ENCODE data around the gene TIMM22.

TIMM22 gene

DNA sequence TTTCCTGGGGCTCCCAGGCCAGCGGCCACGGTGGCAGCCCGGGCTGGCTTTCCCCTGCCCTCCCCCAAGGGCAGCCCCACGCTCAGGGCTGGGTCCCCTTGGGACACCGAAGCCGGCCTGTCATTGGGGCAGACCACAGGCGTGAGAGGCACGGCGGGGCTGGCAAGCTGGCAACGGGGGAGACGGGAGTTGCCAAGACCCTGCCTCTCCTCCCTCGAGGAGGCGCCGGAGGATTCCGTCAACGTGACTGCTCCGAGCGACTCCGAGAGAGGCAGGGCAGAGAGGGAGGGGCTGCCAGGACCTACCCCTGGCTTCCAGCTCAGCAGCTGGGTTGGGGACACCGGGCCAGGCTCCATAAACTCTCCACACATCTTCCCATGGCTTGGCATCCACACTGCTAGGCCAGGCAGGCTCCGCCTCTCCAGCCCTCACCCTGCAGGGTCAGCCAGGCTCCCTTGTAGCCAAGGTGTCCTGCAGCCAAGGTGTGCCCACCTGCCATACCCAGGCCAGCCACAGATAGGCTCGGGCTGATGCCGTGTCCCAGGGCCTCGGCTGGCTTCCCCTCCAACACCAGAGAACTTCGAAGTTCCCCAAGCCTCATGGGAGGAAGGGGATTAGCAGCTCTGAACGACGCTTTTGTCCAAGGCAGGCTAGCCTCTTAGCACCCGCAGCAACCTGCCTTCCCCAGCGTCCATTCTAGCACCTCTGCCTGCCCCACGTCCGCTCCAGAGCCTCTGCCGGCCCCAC, 25.5 kb downstream of the TIMM22 start:
- DNase-seq = no peak

- DNase-seq = no peak
Measured at GRCh38 chr17:1024076-1024475, 27.1 kb downstream of the TIMM22 start.

- no peak for DNase-seq
Measured at GRCh38 chr17:1025733-1026598, 29.0 kb downstream of the TIMM22 start.

DNA sequence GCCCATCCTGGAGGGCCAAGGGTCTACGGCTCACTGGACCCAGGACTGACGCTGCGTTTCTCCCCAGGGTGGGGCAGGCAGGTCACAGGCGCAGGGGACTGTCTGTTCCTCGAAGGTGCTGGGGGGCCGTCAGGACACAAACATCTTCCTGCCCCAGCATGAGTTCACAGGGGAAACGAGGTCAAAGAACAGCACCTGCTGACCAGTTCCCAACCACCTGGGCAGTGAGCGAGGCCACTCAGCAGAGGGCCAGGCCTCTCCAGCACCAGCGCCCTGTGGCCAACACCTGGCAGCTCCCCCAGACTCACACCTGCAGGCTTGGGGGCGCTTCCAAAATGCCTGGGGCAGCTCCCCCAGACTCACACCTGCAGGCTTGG, 29.7 kb downstream of the TIMM22 start:
- no peak for DNase-seq

GRCh38 chr17:1027044-1027443, 30.1 kb downstream of the TIMM22 start:
- DNase-seq = no peak

DNA sequence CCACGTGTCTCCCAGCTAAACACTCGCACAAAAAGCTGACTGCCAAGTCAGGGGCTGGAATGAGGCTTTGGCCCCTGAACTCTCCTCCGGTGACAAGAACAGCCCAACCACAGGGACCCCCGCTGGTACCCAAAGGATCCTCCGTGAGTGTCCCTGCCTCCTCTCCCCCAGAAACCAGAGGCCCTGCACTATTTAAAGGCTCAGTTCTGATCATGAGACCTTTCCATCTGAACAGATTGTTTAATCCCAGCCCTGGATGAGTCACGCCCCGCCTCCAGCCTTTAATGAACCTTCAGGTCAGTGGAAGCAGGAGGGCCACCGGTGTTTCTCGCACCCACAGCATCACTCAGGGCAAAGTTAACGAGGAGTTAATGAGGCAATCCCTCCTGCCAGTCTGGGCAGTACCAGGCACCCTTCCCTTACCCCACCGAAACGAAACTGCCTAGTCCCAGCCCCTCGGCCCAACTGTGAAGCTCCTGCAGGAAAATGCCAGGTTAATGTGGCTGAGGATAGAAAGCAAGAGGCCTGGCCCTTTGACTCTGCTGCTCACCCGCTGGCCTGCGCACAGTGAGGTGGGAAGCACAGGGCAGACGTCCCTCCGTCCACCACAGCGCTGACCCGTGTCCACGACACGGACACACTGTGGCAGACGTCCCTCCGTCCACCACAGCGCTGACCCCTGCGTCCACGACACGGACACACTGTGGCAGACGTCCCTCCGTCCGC, 32.4 kb downstream of the TIMM22 start:
- no peak for DNase-seq

DNA sequence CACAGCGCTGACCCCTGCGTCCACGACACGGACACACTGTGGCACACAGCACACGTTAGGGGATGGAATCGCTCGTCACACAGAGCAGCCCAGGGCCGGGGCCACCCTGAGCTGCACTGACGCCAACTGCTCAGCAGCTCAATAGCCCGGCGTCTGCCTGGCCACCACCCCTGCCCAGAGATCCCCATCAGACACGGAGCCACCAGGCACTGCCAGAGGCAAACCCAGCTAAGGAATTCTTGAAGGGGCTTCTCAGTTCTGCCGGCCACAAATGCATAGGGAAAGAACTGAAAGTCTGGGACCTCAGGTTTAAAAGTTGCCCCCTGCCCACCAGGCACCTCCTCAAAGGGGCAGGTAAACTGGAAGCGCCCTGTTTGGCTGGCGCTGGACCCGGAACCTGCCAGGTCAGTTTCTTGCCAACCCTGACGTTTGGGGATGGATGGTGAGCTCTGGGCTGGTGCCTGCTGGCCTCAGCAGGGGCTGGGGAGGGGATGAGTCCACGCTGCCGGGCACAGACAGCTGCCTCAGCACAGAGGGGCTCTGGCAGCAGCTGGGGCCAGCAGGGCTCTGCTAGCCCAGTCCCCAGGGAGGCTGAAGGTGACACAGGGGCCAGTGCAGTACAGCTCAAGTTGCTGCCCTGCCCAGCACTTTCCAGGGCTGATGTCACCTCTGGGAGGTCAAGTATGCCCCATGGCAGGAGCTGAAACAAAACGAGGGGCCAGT, 33.2 kb downstream of the TIMM22 start:
- DNase-seq = no peak

DNA sequence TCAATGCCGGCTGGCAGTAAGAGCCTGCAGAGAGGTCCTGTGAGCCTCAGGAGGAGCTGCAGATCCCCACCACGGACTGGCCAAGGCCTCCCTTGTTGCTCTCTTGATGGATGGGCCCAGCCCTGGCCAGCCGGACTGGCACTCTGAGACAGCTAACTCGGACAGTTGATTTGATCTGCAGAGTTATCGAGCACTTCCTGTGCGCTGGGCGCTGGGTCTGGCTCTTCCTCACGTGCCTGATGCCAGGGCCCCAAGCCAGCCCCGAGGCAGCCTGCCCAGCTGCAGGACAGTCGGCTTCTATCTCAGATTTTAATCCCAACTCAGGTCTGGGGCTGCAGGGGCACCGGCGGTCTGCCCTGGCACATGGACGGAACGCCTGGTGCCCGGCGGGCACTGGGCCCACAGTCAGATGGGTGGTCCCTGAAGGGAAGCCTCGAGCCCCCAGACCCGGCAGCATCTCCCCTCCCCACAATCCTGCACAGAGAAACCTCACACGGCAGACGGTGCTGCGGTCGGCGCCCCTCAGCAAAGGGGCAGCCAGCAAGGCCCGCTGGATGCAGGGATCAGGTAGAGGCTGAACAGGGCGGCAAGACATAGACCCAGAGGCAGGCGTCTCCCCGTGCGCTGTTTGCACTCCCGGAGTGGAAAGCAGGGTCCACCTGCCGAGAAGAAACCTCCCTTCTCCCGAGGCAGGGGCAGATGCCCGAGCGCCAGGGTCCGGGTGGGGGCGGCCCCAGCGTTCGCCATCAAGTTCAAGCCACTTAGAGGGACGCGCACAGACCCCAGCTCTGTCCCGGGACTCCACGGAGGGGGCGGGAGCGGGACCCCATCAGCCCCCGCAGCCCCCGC, 34.0 kb downstream of the TIMM22 start:
- DNase-seq = no peak

- DNase-seq = no peak
Measured at GRCh38 chr17:1031711-1032110, 34.8 kb downstream of the TIMM22 start.

DNA sequence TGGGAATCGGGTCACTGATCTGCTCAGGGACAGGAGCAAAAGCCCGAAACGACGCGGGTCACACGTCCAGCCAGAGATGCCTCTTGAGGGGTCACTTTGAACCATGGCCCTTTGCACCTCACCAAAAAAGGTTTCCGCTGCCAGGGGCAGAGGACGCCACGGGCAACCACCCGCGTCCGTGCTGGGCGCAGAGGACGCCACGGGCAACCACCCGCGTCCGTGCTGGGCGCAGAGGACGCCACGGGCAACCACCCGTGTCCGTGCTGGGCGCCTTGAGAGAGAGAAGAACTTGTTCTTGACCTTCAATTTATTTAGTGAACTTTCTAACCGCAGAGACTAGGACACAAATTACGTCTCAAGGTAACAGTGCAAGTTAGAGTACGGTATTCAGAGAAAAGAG, 35.5 kb downstream of the TIMM22 start:
- no peak for DNase-seq

GRCh38 chr17:1033503-1033902, 36.6 kb downstream of the TIMM22 start:
- no peak for DNase-seq

DNA sequence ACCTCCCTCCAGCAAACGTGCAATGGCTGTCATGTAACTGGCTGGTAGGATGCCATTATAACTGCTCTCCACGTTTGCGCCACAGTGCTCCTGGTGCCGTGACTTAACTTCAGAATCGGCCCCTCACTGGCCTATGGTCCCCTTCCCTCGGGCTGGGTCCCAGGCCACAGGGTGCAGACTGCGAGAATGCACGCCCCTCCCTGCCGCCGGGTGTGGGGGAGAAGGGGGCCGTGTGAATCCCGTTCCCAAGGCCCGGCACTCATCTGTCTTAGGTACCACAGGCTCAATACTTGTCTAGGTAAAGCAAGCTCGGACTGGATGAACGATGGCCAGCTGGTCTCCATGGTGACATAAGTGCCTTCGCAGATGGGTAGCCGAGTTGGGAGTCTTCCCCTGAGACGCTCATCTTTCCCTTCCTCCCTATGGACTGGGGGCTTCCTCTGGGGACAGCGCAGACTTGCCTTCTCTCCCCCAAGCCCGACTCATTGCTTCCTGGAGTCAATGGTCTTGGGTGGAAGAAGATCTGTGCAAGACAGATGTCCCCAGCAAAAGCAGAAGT, 37.8 kb downstream of the TIMM22 start:
- no peak for DNase-seq

DNA sequence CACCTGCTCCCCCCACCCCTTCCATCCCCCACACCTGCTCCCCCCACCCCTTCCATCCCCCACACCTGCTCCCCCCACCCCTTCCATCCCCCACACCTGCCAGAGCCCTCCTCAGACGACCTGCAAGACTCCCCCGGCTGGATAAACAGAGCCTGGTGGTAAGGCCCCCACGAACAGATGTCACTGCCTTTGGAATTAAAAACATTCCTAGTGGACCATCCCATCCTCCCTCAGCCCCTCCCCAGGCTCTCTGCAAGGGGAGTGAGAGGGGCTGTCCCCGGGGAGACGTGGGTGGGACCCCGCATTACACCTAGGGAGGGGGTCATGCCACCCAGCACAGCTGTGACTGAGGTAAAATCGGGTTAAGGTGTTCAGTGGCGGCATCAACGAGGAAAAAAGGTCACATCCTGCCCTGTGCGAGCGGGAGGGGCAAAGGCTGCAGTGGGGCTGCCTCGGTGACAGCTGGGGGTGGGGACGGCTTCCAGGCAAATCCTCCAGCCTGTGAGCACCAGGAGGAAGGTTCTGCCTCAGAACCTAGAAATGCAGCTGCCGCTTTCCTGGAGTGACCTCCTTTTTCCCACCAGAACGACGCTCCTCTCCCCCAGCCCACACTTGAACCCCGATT, 38.7 kb downstream of the TIMM22 start:
- no peak for DNase-seq

- no peak for DNase-seq
Measured at GRCh38 chr17:1036171-1036844, 39.4 kb downstream of the TIMM22 start.

DNA sequence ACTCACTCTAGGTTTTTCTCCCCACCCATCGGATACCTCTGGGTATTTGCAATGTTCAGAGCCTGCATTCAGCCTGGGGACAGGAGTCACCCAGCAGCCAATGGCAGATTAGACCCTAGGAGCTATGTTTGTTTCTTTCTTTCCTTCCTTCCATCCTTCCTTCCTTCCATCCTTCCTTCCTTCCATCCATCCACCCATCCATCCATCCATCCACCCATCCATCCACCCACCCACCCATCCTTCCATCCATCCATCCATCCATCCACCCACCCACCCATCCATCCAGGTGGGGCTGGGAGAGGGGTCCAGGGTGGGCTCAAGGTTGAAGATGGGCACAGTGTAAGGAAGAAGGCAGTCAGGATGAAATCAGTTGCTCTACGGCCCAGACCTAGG, 39.9 kb downstream of the TIMM22 start:
- no peak for DNase-seq

DNA sequence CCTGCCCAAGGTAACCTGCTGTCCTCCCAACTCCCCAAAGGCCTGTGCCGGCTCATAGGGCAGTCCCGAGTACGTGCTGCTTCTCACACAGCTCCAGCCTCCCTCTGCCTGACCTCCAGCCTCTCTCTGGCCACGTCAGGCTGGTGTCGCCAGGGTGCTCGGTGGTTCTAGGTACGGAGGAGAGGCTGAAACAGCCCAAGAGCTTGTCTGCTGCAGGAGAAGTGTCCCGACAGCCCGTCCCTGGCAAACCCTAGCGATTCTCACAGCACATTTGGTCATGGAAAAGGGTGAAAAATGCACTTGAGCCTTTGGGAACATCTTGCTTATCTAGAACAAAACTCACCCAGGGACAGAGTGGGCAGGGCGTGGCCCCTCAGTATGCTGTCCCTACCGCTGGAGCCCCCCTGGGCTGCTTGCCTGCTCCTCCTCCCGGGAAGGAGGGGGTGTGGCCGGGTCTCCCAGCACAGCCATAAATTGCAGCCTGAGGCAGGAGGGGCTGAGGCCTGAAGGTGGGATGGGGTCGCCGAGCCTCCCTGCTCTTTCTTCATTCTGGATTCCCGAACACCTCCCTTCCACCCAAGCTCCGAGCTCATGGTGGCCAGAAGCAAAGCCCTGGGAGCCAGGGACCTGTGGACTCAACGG, 40.4 kb downstream of the TIMM22 start:
- no peak for DNase-seq

- no peak for DNase-seq
Measured at GRCh38 chr17:1038459-1039122, 41.7 kb downstream of the TIMM22 start.

GRCh38 chr17:1039123-1039507, 42.2 kb downstream of the TIMM22 start:
- no peak for DNase-seq

DNA sequence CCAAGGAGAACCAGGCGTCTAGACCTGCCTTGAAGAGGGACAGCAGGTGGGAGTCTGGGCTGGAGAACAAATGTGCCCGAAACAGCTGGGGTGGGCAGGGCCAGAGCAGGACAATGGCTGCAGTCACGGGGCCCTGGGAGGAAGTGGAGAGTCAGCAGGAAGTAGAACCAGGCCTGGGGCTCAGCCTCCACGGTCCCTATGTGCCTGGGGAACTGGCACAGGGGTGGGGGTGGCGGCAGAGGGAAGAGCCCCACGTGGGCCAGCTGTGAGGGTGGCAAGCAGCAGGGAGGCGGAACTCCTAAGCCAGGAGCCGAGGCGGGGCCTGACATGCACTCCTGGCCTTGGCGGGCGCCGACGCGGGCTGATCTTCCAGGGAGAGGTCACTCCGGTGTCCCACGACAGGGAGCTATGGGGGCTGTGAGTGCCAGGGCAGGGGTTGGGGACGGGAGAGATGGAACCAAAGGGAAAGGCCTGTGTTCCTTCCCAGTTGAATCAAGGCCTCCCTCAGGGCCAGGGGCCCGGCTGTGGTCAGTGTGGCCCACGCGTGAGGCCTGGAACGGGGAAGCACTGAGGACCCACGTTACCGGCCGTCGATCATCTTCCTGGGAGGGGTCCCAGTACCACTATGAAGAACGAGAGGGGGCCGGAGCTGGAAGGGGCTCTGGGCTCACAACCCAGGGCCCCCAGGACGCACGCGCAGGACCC, 42.7 kb downstream of the TIMM22 start:
- DNase-seq = no peak

All from stimulated activated CD4-positive, alpha-beta T cell treated with anti-CD3 and anti-CD28 coated beads, Interleukin-4, amount 100 ng/mL, for 4 hours (primary cell).